LNCAP (cell line): ENCODE measurements around the gene TPTE2.
"Not testable (repeated sequence)": the region's sequence is repeated elsewhere in the genome, so short reads cannot be mapped to it uniquely, and the experiment has no call there.

Experiments
- TF ChIP-seq, protein P1 (sequence below): fragments of 450-650 bp; IDR thresholded peaks from 2 replicates; pipeline ENCODE4 v1.5.1; 2017; ENCODE audit warnings: mild to moderate bottlenecking

TPTE2 gene

DNA sequence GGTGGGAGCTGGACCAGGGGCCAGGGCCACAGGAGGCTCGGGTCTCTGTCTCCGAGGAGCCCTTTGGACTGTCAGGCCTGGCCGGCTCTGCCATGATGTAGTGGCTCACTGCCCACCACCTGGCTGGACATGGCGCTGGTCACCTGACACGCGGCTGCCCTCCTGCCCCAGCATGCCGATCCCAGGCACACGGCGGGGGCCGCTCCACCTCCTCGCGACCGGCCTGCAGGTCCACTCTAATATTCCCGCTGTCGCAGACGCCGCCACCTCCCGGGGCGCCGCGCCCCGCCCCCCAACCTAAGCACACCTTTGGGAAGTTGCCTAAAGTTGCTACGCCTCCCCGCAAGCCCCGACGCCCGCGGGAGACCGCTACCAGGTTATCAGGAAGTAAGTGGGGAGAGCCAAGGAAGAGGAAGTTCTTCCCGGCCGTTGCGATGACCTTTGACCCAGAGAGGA lies at the start of gene TPTE2:
Gene TPTE2 (minus strand): TSS at position 406 of the 456 bp plus-strand sequence. CDS start 58,298 bp downstream, outside the sequence.
- TF ChIP-seq, protein P1, sequence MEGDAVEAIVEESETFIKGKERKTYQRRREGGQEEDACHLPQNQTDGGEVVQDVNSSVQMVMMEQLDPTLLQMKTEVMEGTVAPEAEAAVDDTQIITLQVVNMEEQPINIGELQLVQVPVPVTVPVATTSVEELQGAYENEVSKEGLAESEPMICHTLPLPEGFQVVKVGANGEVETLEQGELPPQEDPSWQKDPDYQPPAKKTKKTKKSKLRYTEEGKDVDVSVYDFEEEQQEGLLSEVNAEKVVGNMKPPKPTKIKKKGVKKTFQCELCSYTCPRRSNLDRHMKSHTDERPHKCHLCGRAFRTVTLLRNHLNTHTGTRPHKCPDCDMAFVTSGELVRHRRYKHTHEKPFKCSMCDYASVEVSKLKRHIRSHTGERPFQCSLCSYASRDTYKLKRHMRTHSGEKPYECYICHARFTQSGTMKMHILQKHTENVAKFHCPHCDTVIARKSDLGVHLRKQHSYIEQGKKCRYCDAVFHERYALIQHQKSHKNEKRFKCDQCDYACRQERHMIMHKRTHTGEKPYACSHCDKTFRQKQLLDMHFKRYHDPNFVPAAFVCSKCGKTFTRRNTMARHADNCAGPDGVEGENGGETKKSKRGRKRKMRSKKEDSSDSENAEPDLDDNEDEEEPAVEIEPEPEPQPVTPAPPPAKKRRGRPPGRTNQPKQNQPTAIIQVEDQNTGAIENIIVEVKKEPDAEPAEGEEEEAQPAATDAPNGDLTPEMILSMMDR, result not testable (repeated sequence)

DNA sequence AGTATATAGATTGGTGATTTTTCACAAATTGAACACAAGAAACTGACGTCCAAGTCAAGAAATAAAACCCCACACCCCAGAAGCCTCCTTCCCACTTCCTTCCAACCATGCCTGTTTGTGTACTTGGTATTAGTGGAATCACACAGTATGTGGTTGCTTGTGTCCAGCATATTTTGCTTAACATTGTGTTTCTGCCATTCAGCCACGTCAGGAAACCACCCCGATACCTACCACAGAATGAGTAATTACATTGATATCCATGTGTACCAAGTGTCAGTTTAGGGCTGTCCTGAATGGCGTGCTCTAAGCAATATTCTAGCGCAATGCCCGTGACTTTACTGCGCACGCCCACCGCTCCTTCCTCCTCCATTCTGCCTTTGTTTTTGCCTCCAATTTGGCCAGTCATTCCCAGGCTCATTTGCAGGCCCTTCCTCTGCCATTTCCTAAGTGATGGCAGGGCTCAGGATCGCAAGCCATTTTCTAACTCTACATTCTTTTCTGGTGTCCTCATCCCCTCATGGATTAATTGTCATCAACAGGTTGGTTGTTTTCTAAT lies 46.3 kb upstream of the TPTE2 start:
- TF ChIP-seq, protein P1, result no peak

DNA sequence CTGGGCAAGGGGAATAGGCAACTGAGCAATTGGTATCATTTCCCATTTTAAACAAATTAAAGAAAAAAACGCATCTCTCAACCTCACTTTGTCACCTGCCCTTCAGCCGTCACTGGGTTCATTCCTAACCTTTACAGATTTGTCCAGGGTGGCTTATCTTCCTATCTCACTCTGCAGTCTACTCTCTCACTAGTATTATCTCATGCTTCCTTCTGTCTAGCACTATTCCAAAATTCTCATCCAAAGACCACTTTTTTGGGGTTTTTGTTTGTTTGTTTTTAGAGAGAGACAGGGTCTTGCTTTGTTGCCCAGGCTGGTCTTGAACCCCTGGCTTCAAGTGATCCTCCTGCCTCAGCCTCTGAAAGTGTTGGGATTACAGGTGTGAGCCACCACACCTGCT lies 45.4 kb upstream of the TPTE2 start:
- TF ChIP-seq, protein P1, result no peak

DNA sequence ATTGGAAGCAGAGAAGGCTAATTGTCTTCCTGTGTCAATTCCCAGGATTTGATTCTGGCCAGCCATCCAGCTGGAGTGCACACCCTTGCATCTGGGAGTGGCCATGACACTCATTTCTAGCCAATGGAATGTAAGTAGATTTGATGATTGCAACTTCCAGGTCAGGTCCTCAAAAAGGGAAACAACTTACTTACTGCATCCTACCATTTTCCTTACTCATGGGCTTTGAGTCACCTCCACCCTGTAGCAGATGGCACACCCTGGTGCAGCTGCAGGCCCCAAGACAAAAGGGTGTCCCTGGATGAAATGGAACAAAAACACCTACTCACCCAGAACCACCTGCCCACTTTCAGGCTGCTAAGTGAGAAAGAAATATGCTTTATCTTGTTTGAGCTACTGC lies 44.8 kb upstream of the TPTE2 start:
- TF ChIP-seq, protein P1, result no peak

DNA sequence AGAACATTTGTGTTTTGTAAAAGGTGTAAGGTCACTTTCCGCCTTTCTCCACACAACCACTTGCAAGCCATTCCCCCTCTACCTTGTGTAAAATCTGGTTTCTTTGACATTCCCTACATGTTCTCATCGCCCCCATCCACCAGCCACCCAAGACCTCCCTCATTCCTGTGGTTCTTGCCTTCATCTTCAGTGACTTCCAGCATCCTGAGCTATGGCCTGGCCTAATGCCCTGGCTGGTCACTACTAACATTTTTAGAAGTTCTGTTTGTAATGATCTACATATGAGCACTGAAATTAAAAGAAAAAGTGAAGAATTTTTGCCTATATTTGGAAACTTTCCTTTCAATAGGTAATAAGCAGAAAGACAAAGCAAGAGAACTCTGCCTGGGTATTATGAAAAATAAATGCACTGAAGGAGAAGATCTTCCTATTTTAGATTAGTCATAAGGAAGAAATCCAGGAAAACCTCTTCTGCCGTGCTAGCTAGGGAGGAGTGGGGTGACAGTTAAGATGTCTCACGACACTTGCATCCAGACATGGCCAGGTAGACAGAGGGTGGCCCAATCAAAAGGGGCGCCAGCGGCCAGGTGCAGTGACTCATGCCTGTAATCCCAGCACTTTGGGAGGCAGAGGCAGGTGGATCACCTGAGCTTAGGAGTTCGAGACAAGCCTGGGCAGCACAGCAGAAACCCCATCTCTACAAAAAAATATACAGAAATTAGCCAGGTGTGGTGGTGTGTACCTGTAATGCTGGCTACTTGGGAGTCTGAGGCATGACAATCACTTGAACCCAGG lies 44.0 kb upstream of the TPTE2 start:
- TF ChIP-seq, protein P1, result no peak

DNA sequence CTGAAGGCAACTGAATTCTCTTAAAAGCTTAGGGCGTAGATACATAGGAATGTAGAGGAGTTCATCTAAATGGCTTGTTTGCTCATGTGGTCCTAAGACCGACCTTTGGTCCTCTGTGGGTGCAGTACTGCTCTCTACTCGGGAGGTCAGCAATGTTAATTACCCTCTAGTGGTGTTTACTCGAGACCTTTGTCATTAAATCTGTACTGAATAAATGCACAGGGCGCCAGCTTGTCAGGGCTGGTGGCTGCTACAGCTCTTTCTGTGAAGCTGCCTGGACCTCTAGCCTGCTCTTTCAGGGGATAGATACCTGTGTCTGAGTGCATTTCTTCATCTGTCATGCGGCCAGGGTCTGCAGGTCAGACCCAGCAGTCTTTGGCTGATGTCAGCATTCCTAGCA lies 43.0 kb upstream of the TPTE2 start:
- TF ChIP-seq, protein P1, result no peak

DNA sequence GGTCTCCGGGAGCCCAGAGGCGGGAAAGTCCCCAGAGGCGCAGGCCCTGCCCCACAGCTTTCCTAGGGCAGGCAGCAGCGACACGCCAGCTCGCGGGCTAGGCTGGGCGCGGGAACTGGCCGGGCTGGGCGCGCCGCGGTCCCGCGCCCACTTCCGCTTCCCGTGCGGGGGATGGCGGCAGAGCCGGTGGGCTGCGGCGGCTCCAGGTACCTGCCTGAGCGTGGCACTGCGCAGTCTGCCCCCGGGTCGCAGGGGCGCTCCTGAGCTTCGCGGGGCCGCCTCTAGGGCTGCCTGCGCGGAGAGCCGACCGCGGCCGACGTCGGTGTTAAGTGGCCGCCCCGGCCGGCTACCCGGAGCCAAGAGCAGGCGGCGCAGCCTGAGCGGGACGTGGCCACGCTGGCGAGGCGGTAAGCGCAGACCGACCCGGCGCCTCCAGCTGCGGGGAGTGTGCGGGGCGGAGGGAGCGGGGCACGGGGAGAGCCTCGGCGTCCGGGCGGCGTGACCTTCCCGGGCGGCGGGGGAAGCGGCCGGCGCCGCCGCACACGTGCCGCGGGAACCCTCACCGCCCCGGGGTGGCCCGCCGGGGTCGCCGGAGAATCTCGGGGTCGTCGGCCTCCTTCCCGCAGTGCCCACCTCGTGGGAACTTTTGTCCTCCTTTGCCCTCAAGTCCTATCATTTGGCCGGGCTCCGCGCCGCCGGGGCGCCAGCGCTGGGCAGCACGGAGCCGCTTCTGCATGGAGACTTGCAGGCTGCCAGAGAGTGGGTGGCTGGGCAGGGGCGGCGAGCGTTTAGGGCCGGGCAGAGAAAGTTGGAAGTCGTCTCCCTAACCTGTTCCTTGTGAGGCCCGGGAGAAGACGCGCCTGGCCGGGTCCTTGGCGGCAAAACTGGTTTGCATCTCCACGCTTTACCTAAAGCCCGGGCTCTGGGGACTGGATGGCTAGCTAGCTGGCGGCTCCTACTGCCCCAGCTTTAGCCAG lies 40.7 kb upstream of the TPTE2 start:
- TF ChIP-seq, protein P1, result 0 out of 2 replicates have a peak, but pooled peaks have one; percentile 24
